ENCODE measurements around the gene TRIM27. TPM values are rescaled to one million over a fixed set of nuclear protein-coding genes. Genes with fewer than 3 reads are reported as not detected.
"Not testable (repeated sequence)": the region's sequence is repeated elsewhere in the genome, so short reads cannot be mapped to it uniquely, and the experiment has no call there.

Gene TRIM27
- polyA plus RNA-seq, 1 donor: 44.0 TPM

DNA sequence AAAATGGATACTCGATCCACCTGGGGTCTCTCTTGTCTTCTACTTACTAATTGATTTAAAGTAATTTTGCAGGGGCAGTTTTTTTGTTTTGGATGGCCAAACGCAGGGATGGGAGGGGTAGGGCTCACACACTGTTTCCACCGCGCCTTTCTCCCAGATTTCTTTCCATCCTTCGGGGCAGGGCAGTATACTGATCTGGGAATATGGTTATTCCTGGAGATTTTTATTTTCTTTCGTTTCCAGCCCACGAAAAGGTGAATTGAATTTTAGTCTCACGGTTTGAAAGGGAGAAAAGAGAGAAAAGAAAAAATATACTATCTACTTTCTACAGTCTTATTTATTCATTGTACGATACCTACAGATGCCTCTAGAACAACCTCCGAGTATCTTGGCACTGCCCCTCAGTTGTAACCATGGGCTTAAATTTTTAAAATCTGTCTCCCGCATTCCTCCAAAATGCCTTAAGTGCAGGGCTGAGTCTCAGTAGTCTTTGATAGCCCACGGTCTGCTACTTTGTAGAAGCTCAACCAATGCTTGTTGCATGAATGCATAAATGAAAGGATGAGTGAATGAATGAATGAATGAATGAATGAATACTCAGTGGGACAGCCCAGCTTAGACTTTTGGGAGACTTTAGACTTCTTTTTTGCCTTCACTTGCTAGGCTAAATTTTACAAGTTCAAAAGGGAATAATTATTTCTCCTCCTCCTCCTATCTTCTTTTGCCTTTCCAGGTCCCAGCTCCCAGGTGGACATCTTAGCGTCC, 18.1 kb upstream of the TRIM27 start:
- DNase-seq: no peak

DNA sequence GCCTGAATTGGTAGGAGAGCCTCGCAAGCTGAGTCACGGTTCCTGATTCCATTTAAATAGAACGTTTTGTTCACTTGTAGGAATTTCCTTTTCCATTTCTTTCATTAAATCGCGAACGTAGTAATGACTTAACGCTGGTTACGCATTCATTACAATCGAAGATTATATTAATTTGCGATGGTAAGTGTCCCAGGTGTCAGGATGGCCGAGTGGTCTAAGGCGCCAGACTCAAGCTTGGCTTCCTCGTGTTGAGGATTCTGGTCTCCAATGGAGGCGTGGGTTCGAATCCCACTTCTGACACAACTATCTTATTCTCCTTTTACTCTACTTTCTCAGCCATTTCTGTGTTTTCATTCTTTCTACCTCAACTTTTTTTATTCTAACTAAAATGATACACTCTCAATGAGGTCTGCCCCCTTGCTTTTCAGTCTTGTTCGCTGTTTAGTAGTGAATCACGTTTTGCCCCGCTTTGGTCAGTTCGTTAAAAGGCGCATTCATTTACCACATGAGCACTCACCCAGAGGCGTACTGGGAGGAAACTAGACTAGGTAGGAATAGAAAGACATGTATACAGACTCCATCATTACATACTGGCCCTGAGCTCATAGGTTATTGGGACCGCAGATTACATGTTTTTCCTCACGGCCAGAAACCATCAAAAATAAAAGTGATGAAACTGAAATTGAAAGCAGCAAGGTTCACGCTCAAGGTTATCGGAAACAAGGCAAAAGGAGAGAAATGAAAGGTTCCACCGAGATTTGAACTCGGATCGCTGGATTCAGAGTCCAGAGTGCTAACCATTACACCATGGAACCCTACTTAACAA, 17.3 kb upstream of the TRIM27 start:
- peak; percentile 81 for DNase-seq

DNA sequence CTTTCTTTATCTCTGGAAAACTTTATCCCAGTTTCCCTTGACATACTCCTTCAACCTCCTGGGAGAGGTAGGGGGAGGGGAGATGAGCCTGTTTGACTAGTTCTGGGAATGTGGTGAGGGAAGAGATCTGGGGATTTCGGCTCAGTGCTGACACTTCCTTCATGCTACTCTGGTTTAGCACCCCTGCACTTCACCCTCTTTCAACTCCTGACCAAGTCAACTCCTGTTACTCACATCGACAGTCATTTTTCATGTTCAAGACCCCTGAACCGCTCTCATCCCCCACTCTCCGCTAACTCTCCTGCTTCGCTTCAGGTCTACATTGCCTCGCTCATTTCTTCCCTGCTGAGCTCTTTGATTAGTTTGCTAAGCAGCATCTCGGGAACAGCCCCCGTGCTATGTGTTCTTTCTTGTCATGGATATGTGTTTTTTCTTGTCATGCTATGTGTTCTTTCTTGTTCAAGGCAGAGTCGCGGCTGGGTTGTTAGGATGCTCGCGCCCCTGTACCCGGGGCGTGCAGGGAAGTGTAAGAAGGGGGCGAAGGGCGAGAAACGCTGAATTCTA, 16.6 kb upstream of the TRIM27 start:
- DNase-seq: peak; percentile 45

DNA sequence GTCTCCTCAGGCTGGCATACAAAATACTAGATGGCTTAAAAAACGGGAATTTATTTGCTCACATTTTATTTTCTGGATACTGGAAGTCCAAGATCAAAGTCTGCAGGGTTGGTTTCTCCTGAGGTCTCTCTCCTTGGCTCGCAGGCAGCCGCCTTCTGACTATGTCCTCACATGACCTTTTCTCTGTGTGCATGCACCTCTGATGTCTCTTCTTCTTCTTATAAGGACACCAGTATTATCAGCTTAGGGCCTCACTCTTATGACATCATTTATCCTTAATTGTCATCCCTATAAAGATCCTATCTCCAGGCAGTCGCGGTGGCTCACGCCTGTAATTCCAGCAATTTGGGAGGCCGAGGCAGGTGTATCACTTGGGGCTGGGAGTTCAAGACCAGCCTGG, 9.3 kb upstream of the TRIM27 start:
- no peak for DNase-seq

DNA sequence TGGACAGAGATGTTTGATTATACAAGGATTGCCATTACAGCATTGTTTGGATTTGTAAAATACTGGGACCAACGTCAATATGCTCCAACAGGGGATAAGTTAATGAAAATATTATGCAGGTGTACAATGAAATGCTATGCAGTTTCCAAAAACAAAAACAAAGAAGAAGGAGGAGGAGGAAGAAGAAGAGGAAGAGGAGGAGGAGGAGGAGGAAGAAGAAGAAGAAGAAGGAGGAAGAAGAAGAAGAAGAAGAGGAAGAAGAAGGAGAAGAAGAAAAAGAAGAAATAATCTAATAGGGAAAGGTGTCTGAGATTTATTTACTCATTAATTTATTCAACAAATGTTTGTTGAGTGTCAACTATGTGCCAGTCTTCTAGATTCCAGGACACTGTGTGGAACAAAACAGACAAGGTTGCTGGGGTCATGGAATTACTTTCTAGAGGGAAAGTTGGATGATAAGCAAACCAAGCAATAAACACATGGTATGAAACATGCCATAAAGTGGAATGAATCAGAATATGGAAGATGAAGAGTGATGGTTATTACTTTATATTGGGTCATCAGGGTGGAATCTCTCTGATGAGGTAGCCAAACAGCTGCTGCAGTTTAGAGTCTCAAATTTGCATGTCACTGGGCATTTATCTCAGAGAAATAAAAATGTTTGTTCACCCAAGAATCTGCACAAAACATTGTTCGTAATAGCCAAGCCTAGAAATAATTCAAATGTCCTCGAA, 6.3 kb upstream of the TRIM27 start:
- DNase-seq: no peak

DNA sequence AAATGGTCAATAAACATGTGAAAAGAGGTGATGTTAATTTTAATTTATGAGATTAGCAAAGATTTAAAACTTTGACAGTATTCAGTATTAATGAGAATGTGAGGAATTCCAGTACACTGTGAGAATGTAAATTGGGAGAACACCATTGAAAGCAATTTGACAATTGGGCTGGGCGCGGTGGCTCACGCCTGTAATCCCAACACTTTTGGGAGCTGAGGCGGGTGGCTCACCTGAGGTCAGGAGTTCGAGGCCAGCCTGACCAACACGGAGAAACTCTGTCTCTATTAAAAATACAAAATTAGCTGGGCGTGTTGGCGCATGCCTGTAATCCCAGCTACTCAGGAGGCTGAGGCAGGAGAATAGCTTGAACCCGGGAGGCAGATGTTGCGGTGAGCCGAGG, 5.6 kb upstream of the TRIM27 start:
- DNase-seq: not testable (repeated sequence)

DNA sequence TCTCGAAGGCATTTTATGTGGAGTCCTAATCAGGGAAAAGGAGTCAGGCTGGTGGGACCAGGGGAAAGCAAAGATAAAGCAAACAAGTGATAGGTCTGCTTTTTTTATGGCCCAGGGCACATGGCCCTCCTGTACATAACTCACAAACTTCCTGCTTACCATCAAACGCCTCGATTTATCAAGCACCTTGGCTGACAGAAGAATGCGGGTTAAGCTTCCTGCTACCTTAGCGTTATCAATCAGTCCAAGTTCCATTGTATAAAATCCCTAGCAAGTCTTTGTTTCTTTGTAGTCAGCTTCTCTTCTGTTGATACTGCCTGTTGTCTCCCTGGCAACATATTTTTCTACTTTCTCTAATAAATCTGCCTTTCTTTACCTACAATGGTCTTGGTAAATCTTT, 4.1 kb upstream of the TRIM27 start:
- no peak for DNase-seq

DNA sequence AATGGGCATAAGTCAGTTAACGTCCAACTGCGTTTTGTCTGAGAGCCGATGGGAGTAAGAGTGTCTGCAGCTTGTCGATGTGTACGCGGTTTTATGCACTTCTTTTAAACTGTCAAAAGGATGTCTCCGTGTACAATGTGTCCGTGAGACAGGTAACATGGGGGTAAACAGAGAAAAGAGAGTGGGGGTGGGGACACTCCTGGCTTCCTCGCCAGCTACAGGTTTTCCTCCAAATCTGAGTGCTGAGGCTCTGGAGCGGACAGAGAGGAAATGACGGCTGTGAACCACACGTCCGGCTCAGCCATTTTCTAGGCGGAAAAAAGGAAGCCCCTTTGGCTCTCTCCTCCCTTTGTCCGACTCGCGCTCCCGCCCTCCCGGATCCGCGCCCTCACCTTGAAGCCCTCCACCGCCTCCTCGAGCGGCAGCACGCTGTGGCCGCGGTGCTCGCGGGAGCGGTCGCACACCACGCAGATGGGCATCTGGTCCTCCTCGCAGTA, 916 bp downstream of the TRIM27 start:
- DNase-seq: peak; percentile 65

DNA sequence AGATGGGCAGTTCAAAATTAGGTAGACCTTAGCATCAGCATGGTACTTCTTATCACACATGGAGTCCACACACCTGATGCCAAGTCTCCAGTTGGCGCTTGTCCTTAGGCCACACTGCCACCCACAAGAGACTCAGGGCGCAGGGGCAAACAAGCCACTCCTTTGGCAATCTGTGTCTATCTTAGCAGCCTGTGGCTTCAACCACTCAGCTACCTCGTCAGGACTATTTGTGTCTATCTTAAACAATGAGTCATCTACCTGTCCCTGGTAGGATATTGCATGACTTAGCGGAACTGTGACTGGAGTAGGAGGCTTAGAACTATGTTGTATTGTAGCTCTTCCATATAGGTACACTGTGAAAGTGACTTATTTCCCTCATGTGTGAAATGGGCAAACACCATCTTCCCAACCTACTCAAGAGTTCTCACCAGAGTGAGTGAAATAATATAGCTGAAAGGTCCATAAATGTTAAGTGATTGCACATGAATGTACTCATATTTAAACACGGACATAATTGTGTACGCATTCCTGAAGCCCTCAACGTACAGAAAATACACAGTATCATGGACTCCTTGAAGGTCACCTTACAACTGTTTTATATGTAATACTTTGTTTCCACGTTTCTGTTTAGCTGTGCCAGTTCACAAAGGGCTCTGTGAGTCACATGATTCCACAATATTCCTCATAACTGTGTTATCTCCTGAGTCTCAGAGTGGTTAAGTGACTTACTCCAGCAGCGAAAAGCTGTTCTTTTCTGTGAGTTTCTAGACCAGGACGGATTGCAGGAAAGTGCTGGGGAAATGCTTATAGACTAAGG, 1.6 kb downstream of the TRIM27 start:
- no peak for DNase-seq

DNA sequence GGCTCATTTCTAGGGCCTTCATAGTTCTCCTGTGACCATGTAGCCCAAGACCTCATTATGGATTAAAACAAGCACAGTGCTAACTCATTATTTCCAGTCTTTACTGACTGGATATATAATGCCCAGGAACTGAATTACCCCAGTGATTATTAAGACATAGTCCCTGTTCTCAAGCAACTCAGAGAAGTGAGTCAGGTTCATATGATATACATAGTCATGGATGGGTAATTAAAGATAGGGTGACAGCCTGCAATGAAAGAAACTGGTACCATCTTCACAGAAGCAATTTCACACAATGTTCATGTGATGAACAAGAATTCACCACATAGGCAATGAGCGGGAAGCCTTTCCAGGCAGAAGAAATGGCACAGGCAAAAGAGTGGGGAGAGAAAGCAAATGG, 3.5 kb downstream of the TRIM27 start:
- DNase-seq: no peak

DNA sequence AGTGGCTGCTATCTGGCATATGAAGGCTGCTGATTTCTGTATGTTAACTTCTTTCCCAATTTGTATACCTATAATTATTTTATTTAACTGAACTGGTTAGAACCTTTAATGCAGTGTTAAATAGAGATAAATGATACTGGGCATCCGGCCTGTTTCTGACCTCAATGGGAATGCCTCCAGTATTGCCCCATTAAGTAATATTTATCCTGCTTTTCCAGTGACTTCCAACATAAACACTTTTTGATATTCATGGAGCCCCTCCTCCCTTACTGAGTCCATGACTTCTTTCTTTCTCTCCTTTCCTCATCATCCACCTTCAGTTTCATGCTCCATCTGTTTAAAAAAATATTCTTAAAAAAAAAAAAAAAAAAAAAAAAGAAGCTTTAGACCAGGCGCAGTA, 8.8 kb downstream of the TRIM27 start:
- DNase-seq: no peak

DNA sequence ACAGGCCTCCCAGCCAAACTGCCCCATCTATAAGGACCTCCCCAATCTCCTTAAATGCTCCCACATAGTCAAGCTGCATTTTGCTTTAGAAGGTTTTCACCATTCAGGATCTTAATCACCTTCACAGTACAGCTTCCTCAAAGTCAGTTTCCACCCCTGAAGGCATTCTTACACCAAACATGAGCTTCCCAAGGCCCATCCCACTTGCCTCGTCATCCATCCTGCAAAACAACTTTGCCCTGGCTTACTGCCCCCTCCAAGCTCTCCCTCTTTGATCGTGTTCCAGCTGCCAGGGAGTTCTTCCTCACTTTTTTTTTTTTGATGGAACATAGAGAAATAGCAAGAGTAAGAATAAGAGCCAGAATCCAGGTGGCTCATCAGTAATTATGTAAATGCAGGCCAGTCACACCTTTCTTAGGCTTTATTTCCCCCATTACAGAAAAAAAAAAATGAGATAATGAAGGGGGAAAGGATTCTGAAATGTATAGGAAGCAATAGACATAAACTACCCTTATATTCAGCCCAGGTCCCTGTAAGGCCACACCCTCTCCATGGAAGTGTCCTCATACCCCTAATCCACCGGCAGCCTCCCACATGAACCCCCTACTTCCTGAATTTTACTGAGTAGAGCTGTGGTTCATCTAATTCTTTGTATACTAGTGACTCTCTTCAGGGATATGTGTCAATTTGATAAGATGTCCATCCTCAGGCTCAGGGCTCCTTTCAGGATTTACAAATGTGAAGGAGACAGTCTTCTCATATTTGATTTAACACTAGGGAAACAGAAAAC, 12.7 kb downstream of the TRIM27 start:
- DNase-seq: no peak

DNA sequence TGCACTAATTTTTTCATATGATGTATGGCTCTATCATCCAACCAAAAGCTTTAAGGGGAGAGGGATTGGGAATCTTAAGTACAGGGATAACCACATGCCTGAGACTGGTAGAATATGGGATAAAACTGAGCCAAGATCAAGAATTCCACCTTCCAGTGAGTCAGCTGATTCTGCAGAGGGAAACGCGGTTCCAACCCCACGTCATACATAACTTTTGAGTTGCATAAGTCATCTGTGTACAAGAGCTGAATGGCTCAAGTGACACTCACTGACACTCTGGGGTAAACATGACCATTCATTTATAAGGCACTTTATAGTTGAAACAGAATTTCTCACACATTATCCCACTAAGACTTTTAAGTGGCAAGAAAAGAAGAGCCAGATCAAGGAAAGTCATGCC, 16.4 kb downstream of the TRIM27 start:
- no peak for DNase-seq

DNA sequence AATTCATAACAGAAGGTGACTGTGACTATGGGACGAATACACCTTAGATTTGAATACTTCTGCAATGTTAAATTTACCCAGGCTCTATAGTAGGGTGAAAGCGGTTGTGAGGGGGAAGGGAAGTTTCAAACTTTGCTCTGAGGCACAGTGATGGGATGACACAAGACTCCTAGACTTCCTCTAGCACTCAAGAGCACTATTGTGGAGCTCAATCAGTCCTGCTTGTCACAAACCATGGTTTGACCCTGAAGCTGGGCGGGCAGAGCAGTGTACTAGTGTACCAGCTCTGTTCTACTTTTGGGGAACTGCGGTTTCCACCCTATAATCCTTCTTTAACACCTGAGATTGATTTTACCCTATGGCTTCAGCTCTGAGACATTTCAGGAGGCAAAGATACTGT, 17.1 kb downstream of the TRIM27 start:
- DNase-seq: no peak

DNA sequence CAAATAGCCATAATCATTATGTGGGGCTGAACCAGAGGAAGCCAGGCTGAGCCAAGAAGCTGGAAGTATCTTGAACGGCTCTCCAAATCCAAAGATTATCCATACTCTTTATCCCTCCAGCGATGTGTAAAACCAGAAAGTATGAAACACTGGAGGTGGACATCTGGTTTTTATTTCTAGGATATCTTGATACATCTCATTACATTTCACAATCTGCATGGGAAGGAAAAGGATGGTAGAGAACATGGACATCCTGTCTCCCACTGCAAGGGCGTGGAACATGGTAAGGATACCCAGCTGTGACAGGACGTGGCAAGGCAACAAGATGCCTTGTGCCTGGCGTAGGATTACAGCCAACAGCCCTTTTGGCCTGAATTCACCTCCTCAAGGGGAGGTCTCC, 20.1 kb downstream of the TRIM27 start:
- DNase-seq: no peak

DNA sequence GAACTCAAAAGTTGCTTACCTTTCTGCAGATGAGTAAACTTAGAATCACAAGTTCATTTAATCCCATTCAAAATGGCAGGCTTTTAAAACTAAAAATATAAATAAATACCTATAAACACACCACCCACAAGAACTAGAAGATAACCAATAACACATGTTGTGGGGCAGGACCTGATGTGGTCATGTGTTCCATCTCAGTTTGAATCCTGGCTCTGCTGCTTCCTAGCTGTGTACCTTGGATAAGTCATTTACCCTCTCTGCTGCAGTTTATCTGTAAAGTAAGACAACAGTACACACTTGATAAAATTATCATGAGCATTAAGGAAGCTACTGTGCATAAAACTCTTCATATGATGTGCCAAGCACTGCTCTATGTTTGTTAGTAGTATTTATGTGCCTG, 22.0 kb downstream of the TRIM27 start:
- no peak for DNase-seq

DNA sequence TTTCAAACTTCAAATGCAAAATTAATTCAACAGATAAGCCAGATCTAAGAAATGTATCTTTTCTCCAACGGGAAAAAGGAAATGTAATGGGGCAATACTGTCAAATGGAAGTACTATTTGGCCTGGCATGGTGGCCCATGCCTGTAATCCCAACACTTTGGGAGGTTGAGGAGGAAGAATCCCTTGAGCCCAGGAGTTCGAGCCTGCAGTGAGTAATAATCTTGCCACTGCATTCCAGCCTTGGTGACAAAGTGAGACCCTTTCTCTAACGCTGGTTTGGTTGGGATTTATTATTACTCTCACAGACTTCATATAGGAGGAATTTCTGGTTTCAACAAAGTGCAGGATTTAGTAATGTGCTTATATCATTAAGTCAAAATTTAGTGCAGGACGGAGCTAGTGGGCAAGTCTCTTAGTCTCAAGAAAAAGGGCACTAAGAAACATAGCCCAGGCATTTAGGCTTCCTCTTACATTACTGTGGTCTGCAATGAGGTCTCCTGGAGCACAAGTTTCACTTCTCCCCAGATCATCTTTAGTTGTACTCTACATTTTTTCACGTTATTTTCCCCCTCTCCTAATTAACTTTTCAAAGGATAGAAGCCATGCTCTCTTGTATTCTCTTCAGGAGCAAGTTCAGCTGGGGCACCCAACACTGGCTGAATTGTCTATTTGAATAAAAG, 23.1 kb downstream of the TRIM27 start:
- DNase-seq: no peak

DNA sequence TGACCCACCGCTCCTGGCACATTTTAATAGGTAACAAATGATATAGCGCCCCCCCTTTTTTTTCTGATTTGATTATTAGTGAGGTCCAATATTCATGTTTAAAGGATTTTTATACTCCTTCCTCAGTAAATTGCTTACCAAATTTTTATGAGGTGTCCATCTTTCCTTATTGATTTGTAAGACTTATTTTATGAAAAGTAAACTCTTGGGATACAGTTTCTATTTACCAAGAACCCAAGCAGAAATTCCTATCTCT, 25.1 kb downstream of the TRIM27 start:
- no peak for DNase-seq

DNA sequence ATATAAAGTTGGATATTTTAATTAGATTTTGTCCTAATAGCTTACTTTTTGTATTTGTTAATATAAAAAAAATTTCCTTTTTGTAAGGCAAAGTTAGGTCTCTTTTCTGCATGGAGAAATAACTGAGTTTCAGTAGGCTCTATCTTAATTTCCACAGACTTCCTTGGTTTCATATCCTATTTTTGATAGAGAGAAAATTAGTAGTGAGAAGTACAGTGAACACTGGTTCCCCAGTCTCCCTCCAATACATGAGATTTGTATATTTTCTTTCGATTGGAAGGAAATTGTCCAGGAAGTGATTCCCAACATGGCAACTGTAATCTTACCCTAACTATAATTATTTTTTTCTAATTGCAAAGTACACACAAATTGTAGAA, 26.4 kb downstream of the TRIM27 start:
- no peak for DNase-seq

DNA sequence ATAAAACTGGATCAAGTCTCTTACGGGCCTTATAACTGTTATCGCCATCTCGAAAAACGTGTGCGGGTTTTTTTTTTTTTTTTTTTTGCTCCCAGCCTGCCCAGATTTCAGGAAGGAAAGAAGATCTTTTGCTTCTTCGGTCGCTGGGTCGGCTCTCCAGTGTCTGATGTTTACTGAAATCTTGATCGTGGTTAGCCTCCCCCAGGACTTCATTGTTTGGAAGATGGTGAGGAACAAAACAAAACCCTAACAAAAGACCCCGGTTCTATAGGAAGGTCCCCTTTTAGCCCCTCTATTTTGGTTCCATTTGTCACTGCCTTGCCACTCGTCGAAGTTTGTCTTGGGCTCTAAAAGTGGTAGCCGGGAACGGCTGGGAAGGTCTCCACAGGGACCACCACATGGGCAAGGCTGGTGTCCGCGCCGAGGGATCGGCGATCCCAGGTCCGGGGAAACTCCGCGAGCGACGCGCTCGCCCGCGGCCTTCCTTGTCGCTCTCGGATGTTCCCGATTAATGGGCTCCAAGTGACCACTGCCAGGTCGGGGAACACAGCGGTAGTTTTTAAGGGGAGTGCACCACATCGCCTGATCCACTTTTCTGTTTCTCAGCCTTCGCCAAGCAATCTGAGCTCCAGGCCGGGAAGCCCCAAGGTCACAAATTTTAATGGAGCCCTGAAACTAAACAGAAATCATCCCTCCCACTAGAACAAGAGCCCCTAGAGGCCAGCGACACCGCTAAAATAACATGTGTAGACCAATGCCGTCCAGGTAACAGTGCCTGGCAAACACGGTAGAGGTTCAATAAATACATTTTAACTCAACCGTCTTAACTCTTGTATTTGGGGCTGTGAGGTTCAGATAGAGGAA, 27.0 kb downstream of the TRIM27 start:
- peak; percentile 75 for DNase-seq

Measured in hindlimb muscle (tissue), 1 donor.